Stimulated activated CD4-positive, alpha-beta T cell treated with anti-CD3 and anti-CD28 coated beads, Interleukin-4, amount 100 ng/mL, for 48 hours (primary cell): ENCODE results near the gene MEST.
"Not testable (repeated sequence)": the region's sequence is repeated elsewhere in the genome, so short reads cannot be mapped to it uniquely, and the experiment has no call there.

Experiments
- DNase-seq, 2 donors: peaks; one replicate each; pipeline ENCODE4 v3.0.0-alpha.2; 2020; ENCODE audit warnings: low read depth in 2 of 2

Gene MEST

GRCh38 chr7:130485734-130486113 lies 6.2 kb upstream of the MEST start:
- DNase-seq, result no peak

- peak; percentile 39 to 50 for DNase-seq
Measured at GRCh38 chr7:130486114-130486953, 5.6 kb upstream of the MEST start.

GRCh38 chr7:130486954-130487436 lies 4.9 kb upstream of the MEST start:
- DNase-seq, result no peak

- DNase-seq, result no peak
Measured at GRCh38 chr7:130488392-130489139, 3.3 kb upstream of the MEST start.

GRCh38 chr7:130489140-130489983 lies 2.5 kb upstream of the MEST start:
- DNase-seq, result no peak

GRCh38 chr7:130490311-130490791 lies 1.5 kb upstream of the MEST start:
- DNase-seq, result no peak

- peak in 1 of 2 donors; percentile 45 for DNase-seq
Measured at GRCh38 chr7:130490888-130491804, 739 bp upstream of the MEST start.

GRCh38 chr7:130492523-130493274 lies 814 bp downstream of the MEST start:
- no peak for DNase-seq

- no peak for DNase-seq
Measured at GRCh38 chr7:130493275-130493873, 1.5 kb downstream of the MEST start.

- no peak for DNase-seq
Measured at GRCh38 chr7:130494431-130494858, 2.6 kb downstream of the MEST start.

- no peak for DNase-seq
Measured at GRCh38 chr7:130500463-130500862, 8.6 kb downstream of the MEST start.

GRCh38 chr7:130500910-130501309 lies 9.0 kb downstream of the MEST start:
- no peak for DNase-seq

GRCh38 chr7:130505753-130506152 lies 13.9 kb downstream of the MEST start:
- DNase-seq, result no peak

- no peak for DNase-seq
Measured at GRCh38 chr7:130506358-130506757, 14.5 kb downstream of the MEST start.

GRCh38 chr7:130512038-130512437 lies 20.2 kb downstream of the MEST start:
- DNase-seq, result not testable (repeated sequence)

- DNase-seq, result no peak
Measured at GRCh38 chr7:130513447-130513846, 21.6 kb downstream of the MEST start.

- no peak for DNase-seq
Measured at GRCh38 chr7:130515315-130516040, 23.6 kb downstream of the MEST start.

GRCh38 chr7:130521258-130521951 lies 29.5 kb downstream of the MEST start:
- no peak for DNase-seq
